HG03439 (cell line): ENCODE data around the gene BTBD17.
"Not testable (repeated sequence)": the region's sequence is repeated elsewhere in the genome, so short reads cannot be mapped to it uniquely, and the experiment has no call there.

Experiments used
- ATAC-seq: cut with Tn5 transposase; IDR thresholded peaks from one replicate; pipeline ENCODE4 v1.9.1; 2021; ENCODE audit warnings: mild to moderate bottlenecking, moderate library complexity; ENCODE audit not compliant: unreplicated experiment

Gene BTBD17

GRCh38 chr17:74361230-74362068 is at the start of gene BTBD17:
Gene BTBD17 (minus strand): TSS chr17:74361868. CDS start chr17:74361819, 49 bp downstream.
- no peak for ATAC-seq

- ATAC-seq, result no peak
Observed at GRCh38 chr17:74410001-74410443, 48.4 kb upstream of the BTBD17 start.

- ATAC-seq, result no peak
Observed at GRCh38 chr17:74408815-74409214, 47.1 kb upstream of the BTBD17 start.

- no peak for ATAC-seq
Observed at GRCh38 chr17:74408262-74408661, 46.6 kb upstream of the BTBD17 start.

- ATAC-seq, result no peak
Observed at GRCh38 chr17:74407384-74407783, 45.7 kb upstream of the BTBD17 start.

DNA sequence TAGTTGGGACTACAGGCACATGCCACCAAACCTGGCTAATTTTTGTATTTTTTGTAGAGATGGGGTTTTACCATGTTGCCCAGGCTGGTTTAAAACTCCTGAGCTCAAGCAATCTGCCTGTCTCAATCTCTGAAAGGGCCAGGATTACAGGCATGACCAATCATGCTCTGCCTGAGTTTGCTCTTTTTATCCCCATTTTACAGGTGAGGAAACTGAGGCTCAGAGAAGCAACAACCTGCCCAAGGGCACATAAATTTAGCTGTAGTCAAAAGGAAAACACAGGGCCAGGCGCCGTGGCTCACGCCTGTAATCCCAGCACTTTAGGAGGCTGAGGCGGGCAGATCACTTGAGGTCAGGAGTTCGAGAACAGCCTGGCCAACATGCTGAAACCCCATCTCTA is 43.6 kb upstream of the BTBD17 start:
- ATAC-seq, result not testable (repeated sequence)

DNA sequence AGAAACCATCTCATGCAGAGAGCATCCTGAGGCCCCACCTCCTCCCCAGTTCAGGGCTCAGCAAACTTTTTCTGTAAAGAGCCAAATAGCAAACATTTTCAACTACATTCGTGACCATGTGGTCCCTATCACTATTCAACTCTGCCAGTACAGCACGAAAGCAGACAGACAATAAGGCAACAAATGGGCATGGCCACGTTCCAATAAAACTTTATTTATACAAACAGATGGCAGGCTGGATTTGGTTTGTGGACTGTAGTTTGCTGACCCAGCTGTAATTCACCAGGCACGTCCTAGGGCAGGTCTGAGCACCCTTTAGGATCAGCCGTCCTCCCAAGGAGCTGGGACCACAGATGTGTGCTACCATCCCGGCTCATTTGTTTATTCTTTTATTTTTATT is 43.1 kb upstream of the BTBD17 start:
- ATAC-seq, result no peak

GRCh38 chr17:74404218-74404617 is 42.5 kb upstream of the BTBD17 start:
- ATAC-seq, result no peak

DNA sequence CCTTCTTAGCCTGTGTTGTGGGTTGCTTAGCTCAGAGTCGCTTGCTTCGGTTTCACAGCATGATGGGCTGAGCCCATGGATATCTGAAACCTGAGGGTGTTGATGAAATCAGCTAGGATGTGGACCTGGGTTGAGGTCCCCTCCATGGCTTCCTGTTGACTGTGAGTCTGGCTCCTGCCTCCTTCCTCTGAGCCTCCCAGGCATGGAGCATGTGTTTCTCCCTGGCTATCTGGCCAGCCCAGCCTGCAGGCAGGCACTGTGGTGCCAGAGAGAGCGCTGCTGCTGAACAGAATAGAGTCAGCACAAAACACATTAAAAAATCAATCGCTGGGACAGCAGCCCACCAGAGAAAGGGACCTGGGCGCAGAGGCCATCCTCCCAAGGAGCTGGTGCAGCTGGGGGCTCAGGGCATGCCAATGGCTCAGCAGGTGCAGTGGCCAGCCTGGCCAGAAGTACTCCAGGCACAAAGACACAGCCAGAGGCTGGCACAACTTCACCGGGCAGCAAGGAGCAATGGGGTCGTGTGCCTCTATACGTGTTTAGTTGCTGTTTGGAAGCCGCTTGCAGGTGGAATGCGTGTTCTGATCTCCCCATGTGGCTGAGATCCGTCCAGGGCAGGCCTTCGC is 42.0 kb upstream of the BTBD17 start:
- ATAC-seq, result no peak

- no peak for ATAC-seq
Observed at GRCh38 chr17:74402048-74402447, 40.4 kb upstream of the BTBD17 start.

GRCh38 chr17:74396567-74396966 is 34.9 kb upstream of the BTBD17 start:
- no peak for ATAC-seq

- no peak for ATAC-seq
Observed at GRCh38 chr17:74394977-74395376, 33.3 kb upstream of the BTBD17 start.

- ATAC-seq, result no peak
Observed at GRCh38 chr17:74394275-74394950, 32.7 kb upstream of the BTBD17 start.

DNA sequence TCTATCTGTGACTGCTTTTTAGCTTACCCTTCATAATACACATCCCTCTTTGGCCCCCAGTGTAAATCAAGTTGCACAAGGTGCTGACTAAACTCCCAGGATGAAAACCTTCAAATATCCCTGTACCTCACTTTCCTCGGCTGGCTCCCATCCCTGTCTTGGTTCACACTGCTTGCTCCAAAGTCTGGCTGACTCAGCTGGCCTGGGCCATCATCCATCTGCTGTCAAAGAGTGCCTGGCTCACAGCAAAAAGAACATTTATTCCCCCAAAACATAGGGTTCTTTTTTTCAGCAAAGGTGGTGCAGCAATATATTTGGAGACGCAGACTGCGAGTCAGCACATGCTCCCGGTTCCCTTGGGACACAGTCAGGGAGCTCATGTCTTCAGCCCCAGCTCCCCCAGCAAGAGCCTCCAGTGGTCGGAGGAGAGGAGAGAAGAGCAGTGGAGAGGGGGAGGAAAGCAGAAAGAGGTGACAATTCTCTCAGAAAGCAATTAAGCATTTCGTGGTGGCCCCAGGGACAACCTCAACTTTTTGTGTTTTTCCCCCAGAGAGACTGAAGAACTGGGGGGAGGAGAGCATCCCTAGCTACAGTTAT is 31.8 kb upstream of the BTBD17 start:
- no peak for ATAC-seq

DNA sequence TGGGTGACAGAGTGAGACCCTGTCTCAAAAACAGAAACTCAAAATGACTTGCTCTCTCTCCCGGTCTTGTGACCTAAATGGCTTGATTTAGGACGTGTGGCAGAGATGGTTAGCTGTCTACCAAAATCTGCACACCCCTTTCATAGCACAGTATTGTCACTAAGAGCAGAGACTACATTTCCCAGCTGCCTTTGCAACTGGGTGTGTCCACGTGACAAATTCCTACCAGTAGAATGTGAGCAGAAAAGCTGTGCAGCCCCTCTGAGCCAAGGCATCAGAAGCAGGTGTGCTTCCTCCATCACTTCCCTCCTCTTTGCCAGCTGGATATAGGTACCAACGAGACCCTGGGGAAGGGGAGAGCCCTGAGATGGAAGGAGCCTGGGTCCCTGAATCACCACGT is 31.2 kb upstream of the BTBD17 start:
- no peak for ATAC-seq

GRCh38 chr17:74391771-74392170 is 30.1 kb upstream of the BTBD17 start:
- no peak for ATAC-seq

DNA sequence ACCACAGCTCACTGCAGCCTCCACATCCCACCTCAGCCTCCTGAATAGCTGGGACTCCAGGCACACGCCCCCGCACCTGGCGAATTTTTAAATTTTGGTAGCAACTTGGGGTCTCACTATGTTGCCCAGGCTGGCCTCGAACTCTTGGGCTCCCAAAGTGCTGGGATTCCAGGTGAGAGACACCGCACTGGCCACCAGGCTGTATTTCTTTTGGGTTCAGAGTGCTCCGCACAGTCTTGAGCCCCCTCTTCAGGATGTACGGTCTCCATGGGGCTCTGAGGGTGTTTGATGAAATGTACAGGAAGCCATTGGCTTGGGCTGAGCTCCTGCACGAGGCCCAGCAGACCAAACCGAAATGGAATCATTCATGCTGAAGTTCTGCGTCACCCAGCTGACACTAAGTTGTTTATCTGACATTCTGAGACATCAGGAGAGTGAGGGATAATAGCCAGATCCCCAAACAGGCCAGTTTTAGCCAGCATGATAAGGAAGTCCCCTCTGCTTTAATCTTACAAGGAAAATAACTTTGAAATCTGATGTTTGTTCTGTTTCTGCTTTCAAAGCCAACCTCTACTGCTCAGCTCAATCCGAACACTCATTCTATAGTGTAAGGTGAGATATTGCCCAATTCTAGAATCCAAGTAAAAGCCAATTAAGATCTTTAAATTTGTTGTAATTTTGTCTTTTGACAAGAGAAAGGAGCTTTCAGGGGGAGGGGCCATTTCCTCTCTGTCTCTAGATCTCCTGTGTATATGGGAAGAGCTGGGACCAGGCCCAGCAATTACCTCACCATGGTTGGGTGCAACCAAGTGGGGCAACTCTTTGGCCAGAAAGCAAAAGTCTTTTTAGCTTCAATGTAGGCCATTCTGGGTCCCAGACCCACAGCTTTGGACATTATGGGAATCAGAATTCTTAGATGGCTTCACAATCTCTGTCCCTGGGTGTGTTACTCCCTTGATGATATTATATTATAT is 29.3 kb upstream of the BTBD17 start:
- ATAC-seq, result no peak

- ATAC-seq, result no peak
Observed at GRCh38 chr17:74389937-74390679, 28.4 kb upstream of the BTBD17 start.

- no peak for ATAC-seq
Observed at GRCh38 chr17:74389084-74389753, 27.6 kb upstream of the BTBD17 start.
